ENCODE measurements around the gene DPP9. TPM values are rescaled to one million over a fixed set of nuclear protein-coding genes. Genes with fewer than 3 reads are reported as not detected.

DPP9 gene
- total RNA-seq, 1 donor from 2014 or later = 34.0 TPM

DNA sequence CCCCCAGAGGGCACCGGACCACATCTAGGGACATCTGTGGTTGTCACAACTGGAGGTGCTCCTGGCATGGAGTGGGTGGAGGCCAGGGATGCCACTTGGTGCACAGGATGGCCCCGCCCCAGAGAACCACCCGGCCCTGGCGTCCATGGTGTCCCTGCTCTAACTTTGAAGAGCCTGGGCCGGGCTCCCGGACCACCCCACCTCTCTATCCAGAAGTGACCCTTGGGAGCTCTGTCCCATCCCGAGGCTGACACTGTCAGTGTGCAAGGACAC is 30.6 kb downstream of the DPP9 start:
- TF ChIP-seq, protein P1, sequence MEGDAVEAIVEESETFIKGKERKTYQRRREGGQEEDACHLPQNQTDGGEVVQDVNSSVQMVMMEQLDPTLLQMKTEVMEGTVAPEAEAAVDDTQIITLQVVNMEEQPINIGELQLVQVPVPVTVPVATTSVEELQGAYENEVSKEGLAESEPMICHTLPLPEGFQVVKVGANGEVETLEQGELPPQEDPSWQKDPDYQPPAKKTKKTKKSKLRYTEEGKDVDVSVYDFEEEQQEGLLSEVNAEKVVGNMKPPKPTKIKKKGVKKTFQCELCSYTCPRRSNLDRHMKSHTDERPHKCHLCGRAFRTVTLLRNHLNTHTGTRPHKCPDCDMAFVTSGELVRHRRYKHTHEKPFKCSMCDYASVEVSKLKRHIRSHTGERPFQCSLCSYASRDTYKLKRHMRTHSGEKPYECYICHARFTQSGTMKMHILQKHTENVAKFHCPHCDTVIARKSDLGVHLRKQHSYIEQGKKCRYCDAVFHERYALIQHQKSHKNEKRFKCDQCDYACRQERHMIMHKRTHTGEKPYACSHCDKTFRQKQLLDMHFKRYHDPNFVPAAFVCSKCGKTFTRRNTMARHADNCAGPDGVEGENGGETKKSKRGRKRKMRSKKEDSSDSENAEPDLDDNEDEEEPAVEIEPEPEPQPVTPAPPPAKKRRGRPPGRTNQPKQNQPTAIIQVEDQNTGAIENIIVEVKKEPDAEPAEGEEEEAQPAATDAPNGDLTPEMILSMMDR (IDR thresholded peaks at IDR 0.05; ENCODE audit: insufficient read depth, low read length, severe bottlenecking) = no peak
- DNase-seq (ENCODE audit: low read depth) = no peak
- FAIRE-seq = no peak
- Histone ChIP-seq H3K36me3 (ENCODE audit: control insufficient read depth, insufficient read depth, low read length) (peaks cover 62% of the 10 kb centered on the region), H3K4me3 (ENCODE audit: low read depth, low read length) (no peak overlapping the region), H3K27me3 (ENCODE audit: control insufficient read depth, insufficient read depth, low read length) (no peaks in the 10 kb centered on the region)

DNA sequence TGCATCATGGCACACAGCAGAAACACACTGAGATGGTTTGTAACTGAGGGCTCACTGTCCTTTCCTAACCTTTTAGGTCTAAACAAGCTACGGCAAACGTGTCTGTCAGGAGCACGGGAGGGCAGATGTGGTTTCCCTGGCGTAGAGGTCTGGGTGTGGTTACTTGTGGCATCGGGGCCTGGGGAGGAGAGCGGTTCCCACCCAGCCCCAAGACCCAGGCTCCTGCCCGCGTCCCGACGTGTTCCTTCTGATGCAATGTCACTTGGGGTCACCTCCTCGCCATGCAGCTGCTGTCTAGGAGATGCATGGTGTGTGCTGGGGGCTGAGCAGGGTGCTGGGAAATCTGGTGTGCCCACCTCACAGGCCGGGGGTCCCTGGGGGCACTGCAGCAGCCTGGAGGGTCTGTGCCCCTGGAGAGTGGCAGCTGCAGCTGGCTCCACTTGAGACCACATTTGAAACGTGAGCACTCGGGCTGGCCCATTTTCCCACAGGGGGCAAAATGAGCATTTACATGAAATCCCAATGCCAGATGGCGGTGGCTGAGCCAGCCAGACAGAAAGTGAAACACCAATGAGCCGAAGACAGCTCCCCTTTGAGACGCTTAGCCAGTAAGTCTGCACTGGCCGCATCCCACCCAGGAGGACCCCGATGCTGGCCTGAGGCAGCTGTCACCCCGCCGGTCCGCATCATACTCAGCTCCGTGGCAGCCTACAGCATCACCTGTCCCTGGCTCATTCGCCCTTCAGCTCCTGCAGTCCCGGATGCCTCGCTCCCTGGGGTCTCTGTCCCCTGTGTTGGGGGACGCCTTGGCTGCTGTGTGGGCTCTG is 31.2 kb downstream of the DPP9 start:
- Histone ChIP-seq H3K27me3 (ENCODE audit: control insufficient read depth, insufficient read depth, low read length) (no peaks in the 10 kb centered on the region), H3K36me3 (ENCODE audit: control insufficient read depth, insufficient read depth, low read length) (peaks cover 59% of the 10 kb centered on the region), H3K4me3 (ENCODE audit: low read depth, low read length) (no peak overlapping the region)
- DNase-seq (ENCODE audit: low read depth) = no peak
- TF ChIP-seq, protein P1 (IDR thresholded peaks at IDR 0.05; ENCODE audit: insufficient read depth, low read length, severe bottlenecking) = no peak
- no peak for FAIRE-seq

DNA sequence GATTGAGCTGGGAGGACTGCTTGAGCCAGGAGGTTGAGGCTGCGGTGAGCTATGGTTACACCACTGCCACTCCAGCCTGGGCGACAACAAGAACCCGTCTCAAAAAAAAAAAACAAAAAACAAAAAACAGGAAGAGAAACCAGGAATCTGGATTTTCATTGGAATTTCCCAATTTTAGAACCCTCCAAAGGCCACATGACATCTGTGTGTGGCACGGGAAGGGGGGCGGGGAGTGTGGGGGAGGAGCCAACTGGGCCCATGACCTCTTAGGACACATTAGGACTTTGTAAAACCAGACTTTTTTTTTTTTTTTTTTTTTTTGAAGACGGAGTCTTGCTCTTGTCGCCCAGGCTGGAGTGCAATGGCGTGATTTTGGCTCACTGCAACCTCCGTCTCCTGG is 32.3 kb downstream of the DPP9 start:
- peaks cover 60% of the 10 kb centered on the region for H3K36me3 ChIP-seq (ENCODE audit: control insufficient read depth, insufficient read depth, low read length)
- TF ChIP-seq, protein P1 (IDR thresholded peaks at IDR 0.05; ENCODE audit: insufficient read depth, low read length, severe bottlenecking) = no peak
- DNase-seq (ENCODE audit: low read depth) (no peak), FAIRE-seq (no peak)
- H3K27me3 ChIP-seq (ENCODE audit: control insufficient read depth, insufficient read depth, low read length) = no peaks in the 10 kb centered on the region
- H3K4me3 ChIP-seq (ENCODE audit: low read depth, low read length) = no peak overlapping the region

DNA sequence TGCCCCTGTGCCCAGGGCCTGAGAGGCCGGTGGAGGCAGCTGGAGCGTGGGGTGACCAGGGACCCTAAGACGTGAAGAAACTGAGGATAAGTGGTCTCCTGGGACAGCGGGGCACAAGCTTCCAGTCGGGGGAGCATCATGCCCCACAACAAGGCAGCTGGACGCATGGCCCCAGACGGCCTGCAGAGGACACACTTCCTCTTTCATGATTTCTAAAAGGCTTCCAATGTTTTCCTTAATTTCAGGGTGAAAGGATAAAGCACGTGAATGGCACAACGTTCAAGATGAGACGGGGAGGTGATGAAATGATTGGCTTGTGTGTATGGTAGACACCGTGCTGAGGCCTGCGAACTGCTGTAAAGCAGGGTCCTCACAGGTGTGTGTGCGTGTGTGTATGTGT is 33.3 kb downstream of the DPP9 start:
- FAIRE-seq = peak; percentile 99
- TF ChIP-seq, protein P1 (IDR thresholded peaks at IDR 0.05; ENCODE audit: insufficient read depth, low read length, severe bottlenecking) = no peak

DNA sequence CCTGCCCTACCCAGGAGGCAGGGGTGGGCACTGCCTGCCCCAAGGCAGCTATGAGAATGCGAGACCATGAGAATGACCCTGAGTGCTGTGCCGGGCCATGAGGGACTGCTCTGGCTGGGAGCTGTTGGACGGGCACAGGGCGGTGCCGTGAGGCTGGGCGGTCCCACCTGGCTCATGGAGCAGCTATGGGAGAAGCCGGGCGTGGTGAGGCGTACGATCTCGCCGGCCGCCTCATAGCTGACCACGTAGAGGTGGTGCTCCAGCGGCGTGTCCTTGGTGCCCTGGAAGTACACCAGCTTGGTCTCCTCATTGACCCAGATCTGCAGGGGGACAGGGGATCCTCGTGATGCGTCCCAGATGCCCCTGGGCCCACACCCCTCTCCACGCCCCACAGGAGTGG is 34.2 kb downstream of the DPP9 start:
- peaks cover 57% of the 10 kb centered on the region for H3K36me3 ChIP-seq (ENCODE audit: control insufficient read depth, insufficient read depth, low read length)
- FAIRE-seq (no peak), DNase-seq (ENCODE audit: low read depth) (no peak)

More for the DNA sequence above, 33.3 kb downstream of the DPP9 start:
- no peak for DNase-seq (ENCODE audit: low read depth)
- Histone ChIP-seq H3K36me3 (ENCODE audit: control insufficient read depth, insufficient read depth, low read length) (peaks cover 58% of the 10 kb centered on the region), H3K27me3 (ENCODE audit: control insufficient read depth, insufficient read depth, low read length) (no peaks in the 10 kb centered on the region), H3K4me3 (ENCODE audit: low read depth, low read length) (no peak overlapping the region)

More for the DNA sequence above, 34.2 kb downstream of the DPP9 start:
- Histone ChIP-seq H3K27me3 (ENCODE audit: control insufficient read depth, insufficient read depth, low read length) (no peaks in the 10 kb centered on the region), H3K4me3 (ENCODE audit: low read depth, low read length) (no peak overlapping the region)
- TF ChIP-seq, protein P1 (IDR thresholded peaks at IDR 0.05; ENCODE audit: insufficient read depth, low read length, severe bottlenecking) = no peak
